A172 (cell line): Measurements from ENCODE around the gene ZNF423. TPM values are rescaled to one million over a fixed set of nuclear protein-coding genes. Genes with fewer than 3 reads are reported as not detected.
A peak's percentile ranks its signal among the peaks of the same experiment; 100 is the strongest.
"Not testable (repeated sequence)": the region's sequence is repeated elsewhere in the genome, so short reads cannot be mapped to it uniquely, and the experiment has no call there.

ENCODE experiments used
- DNase-seq: peaks from one replicate; pipeline ENCODE4 v3.0.0-alpha.2; 2015; ENCODE audit warnings: low spot score
- total RNA-seq: library from RNA; depleted of rRNA; stranded (reverse); fragments of >200 nt; shearing (Covaris generic); gene quantifications from 2 replicates; pipeline ENCODE4 v1.2.3, GENCODE V29; 2014

ZNF423 gene
- total RNA-seq, 1 experiment from 2014 or later, result not detected

DNA sequence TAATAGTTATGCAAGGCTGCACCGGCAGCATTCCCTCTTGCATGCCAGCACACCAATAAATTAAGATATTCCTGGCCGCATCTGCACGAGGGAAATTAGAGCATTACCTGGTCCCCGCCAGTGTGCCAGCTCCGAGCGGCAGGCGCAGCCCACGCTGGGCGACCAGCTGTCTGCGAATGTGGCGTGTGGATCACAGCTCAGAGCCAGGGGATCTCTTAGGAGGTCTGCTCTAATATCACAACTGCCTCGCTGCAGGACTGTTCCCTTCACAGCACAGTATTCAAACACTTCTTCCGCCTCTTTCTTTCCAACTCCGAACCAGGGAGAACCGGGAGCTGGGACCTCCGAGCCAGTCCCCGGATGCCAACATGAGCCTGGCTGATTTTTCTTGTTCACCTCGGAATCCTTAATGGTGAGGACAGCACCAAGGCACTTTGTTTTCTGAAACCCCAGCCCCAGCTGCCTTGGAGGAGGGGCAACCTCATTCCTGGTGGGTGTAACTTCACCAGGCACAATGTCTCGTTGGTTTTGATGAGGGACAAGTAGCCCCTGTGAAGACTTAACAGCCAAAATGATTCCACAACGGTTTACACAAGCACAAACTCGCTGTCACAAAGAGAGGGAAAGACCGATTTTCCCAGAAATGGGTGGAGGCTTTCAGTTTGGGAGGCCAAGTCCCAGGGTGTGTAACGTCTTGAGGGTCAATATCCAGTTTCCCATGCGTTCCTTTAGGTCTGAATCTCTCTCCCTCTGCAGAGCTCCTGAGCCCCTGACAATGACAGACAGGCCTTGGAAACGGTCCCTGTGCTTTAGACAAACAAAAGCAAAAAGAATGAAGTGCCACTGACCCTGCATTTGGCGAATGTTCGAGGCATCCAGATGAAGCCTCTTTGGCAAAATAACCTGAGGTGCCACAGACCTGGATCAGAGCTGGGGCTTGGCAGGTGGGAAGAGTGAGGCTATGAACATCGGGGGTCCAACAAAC is 269.2 kb downstream of the ZNF423 start:
- DNase-seq, result no peak

DNA sequence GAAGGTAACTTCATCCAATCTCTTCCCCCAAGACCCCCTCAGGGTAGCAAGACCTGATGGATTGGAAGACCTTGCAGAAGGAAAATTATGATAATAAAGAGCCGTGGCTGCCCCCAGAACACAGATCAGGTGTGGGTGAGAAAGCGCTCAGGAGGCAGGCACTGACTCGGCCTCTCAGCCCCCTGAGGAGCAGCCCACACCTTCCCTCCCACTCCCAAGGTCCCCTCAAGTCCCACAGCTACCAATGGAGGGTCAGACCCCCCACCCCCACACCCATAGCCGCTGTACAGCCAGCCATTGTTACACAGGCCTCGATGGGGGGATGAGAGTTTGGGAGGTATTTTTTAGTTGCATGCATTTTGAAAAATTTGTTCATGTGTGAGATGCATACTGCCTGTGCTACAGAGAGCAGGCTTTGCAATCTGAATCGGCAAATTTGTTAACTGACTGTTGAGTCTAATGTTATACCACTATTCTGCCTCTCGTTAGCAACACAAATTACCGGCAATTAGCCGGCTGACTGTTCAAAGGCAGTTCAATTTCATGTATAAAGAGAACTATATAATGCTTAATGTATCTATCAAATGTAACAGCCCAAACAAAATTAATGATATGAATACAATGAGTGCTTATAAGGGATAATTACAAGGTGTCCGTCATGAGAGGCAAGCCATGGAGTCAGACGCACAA is 270.6 kb downstream of the ZNF423 start:
- DNase-seq, result no peak

DNA sequence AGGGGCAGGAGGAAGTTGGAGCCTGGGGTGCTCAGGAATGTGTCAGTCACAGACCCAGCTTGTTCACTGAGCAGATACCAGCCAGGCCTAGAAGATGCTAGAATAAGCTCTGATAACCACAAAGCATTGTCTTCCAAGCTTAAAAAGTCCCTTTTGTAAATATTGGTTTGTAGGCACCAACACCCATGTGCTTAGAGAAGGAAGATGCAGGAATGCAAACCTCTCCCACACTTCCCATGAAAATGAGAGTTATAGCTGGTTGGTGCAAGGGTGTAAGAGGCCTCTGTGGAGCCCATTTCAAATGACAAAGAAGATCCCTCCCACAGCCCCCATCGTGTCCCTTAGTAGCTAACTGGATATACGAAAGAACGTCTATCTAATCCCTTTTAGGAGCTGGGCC is 272.0 kb downstream of the ZNF423 start:
- DNase-seq, result no peak

DNA sequence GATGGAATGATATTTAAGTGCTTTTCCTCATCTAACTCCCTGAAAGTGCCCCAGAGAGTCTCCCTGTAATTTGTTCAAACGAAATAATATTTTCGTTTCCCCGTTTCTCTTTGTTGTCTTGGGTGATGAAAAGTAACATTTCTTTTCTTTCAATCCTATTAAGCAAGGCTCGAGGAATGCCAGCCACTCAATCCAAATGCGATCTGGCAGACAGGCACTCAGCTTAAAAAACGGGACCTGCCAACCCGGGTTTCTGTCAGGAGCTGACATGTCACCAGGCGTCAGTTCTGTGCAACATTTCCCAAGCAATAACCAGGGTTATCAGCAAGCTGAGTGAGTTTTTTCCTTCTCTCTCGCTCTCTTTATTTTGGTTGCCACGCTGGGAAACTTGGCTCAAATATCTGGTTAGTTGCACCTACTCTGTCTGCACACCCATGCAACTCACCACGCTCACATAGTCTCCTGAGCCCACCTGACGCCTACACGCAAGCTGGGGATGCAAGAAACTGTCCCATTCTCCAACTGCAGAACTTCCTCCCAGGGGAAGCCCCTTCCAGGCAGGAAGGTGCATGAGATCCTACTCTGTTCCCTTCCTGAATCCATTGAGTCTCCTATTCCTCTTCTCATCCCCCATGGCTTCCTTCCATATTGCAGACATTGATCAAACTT is 274.1 kb downstream of the ZNF423 start:
- no peak for DNase-seq

DNA sequence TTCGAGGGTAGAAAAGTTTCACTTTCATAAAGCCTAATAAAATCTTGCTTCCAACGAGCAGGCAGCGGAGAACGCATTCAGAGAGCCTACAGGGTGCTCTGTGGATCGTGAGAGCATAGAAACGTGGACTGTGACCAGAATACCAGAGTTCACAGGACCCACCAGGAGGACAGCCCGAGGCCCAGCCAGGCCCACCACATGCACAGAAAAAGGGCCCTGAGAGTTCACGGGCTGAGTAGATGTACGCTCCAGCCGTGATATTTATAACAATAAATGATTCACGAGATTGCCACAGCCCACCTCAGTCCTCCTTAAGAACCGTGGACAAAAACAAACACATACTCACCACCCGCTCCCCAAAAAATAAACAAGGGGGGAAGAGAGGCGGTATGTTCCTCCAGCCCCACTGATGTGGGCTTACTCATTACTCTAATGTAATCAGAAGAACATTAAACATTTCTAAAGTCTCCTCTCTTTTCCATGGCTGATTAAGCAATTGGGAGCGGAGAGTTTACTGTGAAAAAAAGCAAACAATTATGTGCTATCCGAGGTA is 275.1 kb downstream of the ZNF423 start:
- no peak for DNase-seq

DNA sequence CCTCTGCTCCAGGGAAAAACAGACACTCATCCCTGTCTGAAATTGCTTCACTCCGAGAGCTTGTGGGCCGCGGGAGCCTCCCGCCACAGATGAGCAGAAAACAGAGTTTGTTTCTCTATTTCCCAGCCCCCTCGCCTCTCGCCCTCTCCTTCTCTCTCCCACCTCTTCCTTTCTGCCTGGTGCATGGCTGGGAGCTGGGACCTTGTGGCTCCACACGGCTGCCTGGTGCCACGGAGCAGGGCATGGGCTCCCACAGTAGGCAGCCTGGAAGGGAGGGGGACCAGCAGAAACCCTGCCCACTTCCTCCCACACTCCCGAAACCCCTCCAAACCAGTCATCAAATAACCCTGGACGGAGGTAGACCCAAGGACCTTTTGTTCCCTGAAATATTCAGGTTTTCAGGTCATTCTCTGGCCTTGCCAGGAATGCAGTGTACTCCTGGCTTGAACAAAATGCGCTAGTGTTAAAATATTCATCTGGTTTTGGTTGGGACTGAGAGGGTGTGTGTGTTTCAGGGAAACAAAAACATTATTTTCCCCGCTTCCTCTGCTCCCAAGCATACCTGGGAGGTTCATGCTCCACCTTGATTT is 277.4 kb downstream of the ZNF423 start:
- DNase-seq, result no peak

DNA sequence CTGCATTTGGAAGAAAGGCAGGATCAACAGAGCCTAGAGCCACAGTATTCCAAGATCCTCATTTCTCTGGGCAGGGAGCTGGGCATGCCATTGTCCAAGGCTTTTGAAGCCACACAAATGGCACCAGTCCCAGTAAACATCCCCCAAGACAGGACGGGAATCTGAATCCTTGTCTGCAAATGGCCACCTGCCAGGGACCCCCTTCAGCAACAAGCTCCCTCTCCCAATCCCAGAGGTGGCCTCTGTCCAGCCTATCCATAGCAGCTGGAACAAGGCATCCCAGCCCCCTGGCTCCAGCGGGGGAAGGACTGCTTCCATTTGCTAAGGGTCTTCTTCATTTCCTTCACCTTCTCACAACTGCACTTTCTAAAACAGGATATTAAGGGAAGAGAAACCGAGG is 277.9 kb downstream of the ZNF423 start:
- DNase-seq, result no peak

DNA sequence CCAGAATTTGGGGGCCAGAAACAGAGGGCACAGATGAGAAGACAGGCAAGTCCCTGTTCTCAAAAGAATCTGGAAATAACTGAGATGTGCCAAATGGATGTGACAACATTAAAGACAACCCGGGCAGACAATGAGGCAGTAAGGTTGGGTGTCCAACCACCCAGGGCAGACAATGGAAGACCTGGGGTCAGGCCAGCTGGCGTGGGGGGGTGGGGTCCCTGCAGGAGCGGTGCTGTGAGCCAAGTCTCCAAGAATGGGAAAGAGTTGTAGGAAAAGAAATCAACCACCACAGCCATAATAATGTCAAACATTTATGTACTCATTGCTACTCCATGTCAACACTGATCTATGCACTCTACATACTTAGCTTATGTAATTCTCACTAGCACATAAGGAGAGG is 279.0 kb downstream of the ZNF423 start:
- DNase-seq, result no peak

DNA sequence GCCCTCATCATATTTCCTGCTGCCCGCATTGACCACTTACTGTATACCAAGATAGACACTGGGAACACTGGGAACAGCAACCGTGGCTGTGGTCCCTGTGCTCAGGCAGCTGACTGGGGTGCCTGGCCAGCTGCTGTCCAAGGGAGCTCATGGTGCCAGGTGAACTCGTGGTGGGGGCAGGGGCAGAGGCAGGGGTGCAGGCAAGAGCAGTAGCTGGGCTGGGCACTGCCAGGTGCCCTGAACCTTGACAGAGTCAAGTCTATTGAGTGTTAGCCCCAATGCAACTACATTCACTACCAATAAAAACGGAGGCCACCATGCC is 279.8 kb downstream of the ZNF423 start:
- DNase-seq, result no peak

DNA sequence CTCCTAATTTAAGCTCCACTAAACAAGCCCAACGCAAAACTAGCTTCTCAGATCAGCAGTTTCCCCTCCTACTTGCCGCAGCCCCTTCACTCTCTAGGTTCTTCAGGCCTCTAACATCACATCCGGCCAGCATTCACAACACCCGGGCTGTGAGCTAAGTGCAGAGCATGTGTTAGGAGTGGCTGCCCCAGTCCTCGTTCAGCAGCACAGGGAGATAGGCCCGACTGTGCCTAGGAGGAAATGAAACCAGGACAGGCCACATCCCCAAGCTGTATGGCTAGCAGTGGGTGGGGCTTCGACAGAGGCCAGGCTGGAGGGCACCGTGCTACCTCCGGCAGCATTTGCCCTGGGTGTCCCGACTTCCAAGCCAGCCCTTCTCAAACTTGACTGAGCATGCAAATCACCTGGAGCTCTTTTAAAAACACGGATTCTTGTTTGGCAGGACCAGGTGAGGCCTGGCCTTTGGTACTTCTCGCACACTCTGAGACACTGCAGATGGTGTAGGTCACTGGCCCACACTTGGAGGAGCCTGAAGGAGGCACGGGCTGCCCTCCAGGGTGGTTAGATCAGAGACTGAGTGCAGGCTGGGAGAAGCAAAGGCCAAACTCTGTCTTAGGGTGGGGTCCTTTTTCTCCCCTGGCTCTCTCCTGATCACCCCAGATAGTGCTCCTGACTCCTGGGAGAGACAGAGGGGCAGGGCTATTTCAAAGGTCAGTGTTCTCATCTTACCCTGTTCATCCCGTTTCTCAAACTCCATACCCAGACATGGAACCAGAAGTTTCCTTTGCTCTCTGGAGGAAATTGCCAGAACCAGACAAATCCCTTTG is 280.4 kb downstream of the ZNF423 start:
- no peak for DNase-seq

DNA sequence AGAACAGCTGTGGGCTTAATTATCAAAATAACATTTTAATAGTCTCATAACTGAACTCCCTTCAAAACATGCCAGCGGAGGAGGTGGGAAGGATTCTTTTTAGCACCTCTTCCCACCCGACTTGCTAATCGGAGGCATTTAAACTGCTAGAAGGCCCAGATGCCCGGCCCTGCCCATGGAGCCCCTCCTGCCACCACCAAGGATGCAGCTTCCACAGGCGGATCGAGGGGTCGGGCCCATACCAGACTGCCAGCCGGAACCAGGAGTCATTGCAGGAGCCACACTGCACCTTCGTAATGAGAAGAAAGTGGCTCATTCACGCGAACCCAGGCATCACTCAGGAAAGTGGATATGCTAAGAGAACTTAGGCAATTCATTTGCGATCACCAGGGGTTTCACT is 281.1 kb downstream of the ZNF423 start:
- no peak for DNase-seq

DNA sequence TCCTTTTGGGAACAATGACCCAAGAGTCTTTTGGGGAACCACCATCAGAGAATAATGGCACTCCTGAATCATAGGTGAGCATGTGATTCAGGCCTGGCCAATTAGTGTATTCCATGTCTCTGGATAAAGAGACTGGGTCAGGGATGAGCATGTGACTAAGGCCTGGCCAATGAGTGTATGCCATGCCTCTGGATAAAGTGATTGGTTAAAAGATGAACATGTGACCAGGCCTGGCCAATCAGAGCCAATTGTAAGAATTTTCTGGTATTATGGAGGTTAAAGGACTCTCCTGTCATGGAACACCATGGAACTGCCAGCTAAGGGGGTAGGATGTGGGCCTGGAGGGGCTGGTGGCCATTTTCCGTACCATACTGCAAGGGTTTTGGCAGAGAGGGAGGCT is 288.0 kb downstream of the ZNF423 start:
- DNase-seq, result peak; percentile 6

DNA sequence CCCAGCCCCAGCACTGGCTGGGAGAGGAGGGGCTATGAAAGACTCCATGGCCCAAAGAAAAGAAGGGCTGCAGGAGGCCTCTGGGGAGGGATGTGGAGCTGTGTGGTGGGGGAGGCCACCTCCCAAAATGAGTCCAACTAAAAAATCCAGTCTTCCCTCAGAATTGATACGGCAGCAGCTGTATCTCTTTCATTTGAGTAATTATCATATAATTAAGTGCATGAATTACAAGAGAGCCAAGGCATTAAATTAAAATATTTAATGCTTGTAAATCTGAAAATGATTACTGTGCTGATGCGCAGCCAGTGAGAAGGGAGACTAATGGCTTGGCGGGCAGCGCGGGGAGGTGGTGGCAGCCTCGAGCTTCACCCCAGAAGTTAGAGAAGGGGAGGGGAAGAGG is 289.5 kb downstream of the ZNF423 start:
- no peak for DNase-seq

DNA sequence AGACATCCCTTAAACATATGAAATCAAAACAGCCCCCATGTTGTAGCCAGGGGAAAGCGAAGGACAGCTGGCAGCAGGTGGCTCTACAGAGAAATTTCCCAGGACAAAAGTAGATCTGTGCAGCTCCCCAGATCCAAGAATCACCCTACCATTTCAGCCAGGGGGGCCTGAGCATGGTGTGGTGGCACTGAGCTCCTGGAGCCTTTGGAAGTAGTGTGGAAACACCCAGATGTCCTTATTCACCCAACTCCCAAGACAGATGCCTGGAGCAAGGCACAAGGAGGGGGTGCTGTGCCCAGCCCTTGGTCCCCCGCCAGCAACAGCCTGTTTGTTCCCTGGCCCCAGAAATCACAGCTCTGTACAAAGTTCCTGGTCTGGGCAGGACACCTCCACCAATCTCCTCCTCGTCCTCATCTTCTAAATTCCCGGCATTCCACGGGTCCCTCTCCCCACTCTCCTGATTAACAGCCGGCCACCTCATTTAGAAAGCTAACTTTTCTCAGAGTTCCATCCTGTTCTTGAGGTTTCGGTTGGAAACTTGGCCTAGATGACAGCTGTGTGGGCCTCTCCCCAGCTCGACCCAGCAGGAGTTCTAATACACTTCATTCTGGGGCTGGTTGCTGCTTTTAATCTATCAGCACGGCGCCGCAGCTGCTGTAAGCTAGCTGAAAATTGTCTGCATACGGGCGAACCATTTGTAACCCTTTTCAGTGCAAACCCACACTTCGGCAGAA is 291.2 kb downstream of the ZNF423 start:
- DNase-seq, result no peak

DNA sequence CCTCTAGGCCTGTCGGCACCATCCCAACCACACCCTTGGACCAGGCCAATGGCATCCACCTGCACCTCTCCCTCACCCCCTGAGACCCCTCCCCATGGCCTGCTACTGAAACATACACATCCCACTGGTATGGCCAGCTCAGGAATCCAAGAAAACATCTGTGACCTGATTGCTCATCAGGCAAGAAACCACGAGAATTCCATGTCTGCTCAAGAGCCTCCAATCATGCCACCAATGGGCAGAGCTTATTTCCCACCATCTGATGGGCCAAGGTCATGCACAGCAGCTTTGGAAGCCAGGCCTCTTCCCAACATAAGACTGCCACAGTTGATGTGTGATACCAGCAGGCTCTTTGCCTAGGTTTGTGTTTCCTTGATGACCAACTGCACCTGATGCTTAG is 292.2 kb downstream of the ZNF423 start:
- no peak for DNase-seq

DNA sequence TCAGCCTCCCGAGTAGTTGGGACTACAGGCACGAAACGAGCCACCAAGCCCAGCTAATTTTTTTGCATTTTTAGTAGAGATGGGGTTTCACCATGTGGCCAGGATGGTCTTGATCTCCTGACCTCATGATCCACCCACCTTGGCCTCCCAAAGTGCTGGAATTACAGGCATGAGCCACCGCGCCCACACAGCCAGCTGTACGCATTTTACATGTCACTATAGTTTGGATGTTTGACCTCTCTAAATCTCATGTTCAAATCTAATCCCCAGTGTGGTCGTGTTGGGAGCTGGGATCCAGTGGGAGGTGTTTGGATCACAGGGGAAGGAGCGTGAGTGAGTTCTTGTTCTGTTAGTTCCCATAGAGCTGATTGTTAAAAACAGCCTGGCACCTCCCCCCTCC is 293.0 kb downstream of the ZNF423 start:
- DNase-seq, result not testable (repeated sequence)

DNA sequence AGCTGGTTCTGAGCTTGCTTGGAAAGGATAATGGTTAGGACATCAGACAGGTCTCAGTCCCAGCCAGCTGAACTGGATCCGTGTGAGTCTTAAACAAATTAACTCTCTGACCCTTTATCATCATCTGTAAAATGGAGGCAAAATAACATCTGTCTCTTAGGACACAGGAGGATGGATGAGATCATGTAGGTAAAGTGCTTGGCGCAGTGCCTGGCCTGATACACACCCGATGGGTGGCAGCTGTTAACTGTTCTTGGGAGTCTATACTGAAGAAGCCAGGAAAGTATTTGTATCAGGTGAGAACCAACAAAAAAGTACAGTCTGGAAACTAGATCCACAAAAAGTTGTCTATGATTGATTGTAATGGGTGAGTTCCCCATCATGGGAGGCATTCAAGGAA is 293.7 kb downstream of the ZNF423 start:
- no peak for DNase-seq

DNA sequence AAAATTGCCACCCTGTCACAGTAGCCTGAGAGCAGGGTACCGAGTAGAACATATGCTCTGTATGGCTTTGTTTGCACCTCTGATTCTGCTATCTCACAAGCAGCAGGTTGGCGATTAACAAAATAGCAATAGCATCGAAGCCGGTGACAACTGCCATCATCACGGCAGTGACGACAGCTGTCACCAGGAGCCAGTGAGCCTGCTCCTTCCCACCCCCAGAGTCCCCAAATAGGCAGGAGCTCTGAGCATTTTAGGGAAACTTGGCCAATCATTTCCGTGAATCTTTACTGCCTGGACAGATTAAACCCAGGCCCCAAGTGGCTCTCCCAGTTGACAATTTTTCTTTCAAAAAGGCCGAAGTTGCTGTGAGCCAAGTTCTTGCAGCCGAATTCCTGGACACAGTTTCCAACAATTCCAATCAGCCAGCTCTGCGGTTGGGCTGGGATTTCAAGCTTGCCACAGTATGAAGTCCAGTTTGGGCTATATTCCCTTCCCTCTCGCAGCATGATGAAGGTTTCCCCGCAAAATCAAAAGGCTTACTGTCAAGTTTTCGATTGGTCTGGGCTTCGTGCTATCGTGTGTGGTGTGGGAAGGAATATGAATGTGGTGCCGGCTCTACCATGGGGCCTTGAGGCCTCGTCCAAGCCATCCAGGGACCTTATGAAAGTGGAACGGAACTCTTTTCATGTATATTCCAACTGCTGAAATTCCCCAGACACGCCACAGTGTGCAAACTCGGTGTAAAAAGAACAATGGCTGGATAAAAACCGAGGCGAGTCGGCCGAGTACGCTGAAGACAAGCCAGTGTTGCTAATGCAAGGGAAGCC is 295.7 kb downstream of the ZNF423 start:
- no peak for DNase-seq

DNA sequence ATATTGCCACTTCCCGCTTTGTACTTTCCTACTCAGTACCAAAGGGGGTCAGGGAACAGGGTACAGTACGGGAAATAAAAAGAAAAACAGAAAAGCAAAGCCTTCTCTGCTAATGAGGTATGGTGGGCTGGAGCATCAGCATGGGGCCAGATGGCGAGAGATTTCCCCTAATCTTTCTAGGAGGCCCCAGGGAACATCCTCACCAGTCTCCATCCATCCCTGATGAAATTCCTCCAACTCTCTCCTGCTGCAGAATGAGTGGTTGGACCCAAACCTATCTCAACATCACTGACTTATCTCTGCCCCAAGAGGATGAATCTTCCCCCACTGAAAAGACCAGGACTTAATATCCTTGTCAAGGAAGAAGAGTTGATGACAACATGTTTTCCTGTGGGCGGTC is 296.7 kb downstream of the ZNF423 start:
- DNase-seq, result no peak

DNA sequence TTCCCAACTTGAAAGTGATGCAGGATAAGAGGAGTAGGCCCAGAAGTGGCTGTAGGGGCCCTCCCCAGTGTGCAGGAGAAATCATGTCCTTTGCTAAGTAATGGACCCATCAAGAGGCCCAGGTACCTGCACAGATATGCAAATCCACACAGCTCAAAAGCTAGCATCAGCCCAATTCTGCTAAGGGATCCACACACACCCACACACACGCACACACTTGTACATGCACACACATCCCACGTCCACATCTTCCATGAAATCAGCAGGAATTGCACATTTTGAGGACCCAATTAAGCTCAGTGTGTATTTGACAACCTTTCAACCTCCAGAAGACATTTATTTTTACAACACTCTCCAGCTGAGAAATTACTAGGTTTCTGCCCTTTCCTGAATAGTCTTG is 297.5 kb downstream of the ZNF423 start:
- no peak for DNase-seq
